ENCODE measurements around the gene S100A7A.

S100A7A gene

DNA sequence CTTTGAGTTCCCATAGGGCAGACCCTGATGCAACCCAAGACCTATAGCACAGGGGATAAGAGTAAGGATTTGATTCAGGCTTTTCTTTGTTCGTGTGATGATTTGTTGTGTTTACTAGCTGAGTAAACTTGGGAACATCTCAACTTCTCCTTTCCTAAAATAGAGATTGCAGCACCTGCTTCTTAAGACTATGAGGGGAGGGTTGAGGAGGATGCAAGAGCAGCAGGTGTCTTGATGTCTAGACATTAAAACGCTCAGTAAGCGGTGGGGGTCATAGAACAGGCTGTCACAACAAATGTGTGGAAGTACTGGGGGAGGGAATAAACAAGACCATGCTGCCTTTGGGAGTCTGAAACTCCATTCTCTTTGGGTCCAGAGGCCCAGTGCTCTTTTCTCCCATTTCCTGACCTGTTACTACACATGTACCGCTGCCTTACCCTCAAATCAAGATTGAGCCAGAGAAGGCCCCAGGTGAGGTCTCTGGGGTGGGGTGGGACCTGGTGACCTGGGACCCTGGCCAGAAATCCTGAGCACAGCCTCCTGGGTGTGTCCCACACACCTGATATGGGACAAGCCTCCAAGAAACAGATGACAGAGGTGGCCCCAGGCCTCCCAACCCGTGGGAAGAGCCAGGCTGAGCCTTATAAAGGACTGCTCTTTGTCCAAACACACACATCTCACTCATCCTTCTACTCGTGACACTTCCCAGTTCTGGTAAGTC is at the start of gene S100A7A:
Gene S100A7A, plus strand, starts transcription at position 671 of the 721 bp plus-strand sequence. CDS start 1,563 bp downstream, outside the sequence.
- no peak for DNase-seq

DNA sequence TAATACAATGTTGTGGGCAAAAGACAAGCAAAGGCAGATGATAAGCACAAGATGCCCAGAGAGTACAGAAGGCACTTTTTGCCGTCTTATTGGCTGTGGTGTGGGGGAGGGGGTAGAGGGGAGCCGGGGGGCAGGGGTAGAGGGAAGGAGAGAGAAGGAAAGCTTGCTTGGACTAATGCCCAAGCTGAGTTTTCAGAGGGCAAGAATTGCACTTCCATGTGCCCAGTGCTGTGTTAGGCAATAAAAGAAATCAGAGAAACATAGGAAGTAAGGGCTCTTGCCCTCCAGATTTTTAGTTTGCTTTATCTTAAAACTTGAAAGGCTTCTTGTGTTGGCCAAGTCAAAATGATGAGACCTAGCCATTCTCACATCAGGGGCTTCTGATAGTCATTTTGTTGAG is 49.2 kb upstream of the S100A7A start:
- no peak for DNase-seq

DNA sequence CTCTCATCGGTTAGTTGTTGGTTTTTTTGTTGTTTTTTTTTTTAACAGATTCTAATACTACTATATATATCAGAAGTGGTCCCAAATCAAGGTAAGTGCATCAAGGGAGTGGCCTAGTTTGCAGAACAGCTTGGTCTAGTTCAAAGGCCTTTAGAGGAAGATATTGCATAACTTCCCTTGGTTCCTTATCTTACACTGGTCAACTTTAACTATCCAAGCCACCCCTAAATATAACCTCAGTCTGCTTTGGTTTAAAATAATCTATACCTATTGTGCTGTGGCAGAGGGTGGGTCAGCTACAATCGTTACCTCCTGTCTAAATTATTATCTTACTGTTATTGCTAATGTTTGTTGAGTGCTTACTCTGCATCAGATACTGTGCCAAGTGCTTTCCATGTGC is 47.8 kb upstream of the S100A7A start:
- no peak for DNase-seq

DNA sequence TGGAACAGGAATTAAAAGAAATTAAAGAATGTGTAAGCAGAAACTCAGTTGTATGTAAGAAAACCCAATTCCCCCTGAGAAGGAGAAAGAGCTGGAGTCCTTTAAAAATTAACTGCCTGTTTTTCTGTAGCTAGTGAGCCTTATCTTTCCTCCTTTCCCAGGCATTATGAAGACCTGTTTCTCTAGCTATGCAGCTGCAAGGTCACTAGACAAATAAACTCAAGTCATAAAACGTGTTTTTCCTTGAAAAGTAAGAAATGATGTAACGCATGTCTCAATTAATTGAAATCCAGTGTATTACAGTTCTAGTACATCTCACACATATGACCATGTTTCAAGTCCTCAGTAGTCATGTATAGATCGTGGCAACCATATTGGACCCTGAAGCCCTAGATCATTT is 46.2 kb upstream of the S100A7A start:
- no peak for DNase-seq

DNA sequence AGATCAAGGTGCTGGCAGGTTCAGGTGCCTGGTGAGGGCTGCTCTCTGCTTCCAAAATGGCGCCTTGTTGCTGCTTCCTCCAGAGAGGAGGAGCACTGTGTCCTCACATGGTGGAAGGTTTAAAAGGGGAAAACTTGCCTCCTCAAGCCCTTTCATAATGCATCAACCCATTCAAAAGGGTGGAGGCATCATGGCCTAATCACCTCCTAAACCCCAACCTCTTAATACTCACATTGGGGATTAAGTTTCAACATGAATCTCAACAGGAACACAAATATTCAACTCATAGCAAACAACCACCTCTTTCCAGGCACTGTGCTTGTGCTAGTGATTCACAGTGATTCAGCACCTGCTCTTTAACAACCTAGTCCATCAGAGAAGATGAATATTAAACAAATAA is 45.1 kb upstream of the S100A7A start:
- DNase-seq, result no peak

DNA sequence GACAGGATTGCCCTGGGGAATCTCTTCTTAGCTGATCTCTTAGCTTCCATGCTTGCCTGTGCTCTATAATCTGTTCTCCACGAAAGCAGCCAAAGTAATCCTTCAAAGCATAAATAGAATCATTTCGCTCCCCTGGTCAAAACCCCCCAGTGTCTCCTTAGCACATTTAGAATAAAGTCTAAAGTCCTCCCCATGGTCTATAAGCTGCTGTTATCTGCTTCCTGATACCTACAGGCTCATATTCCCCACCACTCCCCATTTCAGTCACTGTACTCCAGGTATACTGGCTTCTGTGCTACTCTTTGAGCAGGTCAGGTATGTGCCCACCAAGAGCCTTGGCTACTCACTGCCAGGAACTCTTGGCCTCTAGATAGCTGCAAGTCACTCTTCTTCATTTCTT is 43.7 kb upstream of the S100A7A start:
- DNase-seq, result no peak

DNA sequence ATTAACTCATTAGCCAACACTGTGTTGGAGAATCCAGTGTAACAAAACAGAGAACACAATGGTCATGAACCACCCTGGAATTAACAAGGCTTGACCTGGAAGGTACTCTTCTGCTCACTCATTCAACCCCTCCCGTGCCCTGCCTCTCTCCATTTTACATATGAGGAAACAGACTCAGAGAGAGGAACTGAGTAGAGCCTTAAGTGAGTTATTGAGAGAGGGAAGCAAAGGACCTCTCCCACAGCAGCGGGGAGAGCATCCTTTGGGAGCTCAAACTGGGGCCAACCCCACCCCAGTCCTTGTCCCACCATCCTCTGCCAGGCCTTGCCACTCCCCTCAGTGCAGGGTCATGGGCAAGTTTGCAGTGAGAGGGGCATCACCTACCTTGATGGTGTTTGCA is 42.2 kb upstream of the S100A7A start:
- DNase-seq, result no peak

DNA sequence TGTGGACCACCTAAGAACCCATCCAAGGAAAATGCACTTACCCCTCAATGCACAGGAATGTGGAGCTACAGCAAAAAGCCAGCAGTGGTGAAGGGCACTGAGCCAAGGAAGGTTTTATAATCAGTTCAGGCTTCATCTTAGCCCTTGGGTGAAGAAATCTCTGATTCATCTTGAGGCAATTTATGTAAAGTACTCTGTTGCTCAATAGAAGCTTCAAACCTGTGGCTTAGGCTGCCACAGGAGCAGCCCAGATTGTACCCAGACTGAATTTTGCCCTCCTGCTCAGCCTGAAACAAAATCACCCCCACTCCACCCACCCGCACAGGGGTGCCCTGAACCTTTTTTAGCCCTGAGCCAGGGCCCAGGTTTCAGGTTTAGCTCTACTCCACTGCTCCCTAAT is 40.8 kb upstream of the S100A7A start, which contains the start of gene S100A12:
Gene S100A12, minus strand, starts transcription at position 111 of the 400 bp plus-strand sequence. CDS start 1,029 bp downstream, outside the sequence.
- no peak for DNase-seq

DNA sequence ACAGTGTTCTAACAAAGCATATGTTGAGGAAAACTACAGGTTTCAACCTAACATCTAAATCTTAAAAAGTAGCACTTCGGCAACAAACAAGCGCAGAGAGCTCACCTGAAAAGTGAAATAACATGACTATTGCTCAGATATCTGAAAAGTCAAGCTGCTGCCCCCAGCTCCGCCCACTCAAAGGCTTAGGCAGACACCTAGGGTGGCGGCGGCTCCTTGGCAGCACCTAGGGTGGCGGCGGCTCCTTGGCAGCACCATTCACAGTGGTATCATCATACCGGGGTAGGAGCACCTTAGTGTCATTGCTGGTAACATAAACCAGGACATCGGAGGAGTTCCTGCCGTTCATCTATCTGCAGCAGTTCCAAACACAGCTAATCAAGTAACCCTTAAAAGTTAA is 36.7 kb upstream of the S100A7A start:
- DNase-seq, result no peak

DNA sequence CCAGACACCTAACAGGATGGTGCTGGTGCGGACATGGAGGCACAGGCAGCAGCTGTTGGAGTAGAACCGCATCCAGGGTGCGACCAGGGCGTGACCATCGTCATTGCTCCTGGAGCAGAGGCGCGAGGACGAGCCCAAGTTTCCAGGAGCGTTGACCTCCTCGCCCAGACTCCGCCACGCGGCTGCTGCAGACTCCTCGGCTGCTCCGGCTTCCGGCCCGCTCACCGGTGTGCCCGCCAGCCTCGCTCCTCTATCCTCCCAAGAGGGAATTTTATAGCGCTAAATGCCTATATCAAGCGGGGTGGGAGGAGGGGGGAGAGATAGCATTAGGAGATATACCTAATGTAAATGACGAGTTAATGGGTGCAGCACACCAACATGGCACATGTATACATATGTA is 35.6 kb upstream of the S100A7A start:
- no peak for DNase-seq

DNA sequence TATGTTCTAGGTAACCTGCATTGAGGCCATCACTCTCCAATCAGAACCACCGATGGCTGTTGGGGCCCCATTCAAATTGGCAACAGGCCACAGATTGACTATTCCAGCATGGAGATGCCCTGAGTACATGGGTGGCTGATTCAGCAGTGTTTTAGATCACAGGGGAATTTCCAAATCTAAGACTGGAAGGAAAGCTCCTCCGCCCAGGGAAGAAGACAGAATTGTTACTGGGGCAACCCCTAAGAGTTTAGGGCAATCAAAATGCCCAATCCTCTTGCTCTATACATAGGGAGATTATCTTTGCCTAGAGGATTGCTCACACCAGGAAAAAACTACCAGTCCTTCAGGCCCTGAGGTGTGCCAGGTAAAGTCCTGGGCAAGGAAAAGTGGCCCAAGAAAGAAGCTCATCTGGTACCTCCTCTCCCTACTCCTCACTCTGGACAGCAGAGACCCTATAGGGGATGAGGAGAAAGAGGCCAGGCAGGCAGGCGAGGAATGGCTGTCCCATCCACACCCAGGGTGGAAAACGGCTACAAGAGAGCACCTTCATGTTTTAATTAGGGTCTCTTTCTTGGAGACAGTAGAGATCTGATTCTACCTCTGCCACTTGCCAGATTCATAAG is 31.3 kb upstream of the S100A7A start:
- DNase-seq, result no peak

DNA sequence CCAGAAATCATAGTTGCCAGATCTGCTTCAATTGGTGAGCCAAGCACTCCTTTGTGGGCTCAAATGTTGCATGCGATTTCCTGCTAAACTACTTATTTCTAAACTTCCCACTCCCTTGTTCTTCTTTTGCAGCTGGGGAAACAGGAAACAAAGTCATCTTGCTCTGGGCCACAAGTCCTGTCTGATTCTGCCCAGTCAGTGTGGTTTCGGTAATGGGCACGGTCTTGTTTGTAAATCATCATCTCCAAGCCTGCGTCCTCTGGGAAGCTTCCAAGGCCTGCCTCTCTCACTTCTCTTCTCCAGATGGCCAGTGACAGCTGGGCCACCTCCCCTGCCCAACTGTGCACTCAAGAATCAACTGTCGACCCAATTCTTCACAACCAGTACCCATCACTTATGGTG is 29.8 kb upstream of the S100A7A start:
- no peak for DNase-seq

DNA sequence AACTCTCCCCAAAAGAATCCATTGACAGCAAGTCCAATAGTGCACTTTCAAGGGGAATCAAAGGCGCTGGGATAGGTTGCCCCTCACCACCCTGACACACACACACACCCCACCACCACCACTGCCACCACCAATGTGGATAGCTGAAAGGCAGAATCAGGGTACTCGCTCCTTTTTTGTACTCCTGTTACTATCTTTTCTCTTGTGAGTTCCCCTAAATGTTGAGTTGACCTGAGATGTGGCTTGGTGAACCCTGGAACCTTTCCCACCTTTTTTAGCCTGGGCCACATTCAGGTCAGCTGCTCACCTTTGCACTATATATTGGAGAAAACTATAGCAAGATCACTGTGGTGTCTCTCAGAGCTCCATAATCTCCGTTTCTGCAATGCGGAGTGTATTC is 29.3 kb upstream of the S100A7A start:
- no peak for DNase-seq

DNA sequence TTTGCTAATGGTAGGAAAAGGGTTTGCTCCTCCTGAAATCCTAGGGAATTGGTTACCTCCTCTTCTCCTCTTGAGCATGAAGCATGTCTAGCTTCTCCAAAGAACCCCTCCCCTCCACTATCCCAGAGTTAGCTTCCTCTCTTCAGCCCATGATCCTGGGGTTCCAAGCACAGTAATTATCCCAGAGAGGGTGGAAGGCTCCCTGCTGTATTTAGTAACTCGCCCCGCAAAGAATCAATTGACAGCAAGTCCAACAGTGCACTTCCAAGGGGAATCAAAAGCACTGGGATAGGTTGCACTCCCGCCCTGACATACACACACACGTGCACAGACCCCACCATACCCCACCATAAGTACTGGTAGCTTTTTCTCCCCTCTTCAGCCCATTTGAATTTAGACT is 28.5 kb upstream of the S100A7A start:
- DNase-seq, result no peak

DNA sequence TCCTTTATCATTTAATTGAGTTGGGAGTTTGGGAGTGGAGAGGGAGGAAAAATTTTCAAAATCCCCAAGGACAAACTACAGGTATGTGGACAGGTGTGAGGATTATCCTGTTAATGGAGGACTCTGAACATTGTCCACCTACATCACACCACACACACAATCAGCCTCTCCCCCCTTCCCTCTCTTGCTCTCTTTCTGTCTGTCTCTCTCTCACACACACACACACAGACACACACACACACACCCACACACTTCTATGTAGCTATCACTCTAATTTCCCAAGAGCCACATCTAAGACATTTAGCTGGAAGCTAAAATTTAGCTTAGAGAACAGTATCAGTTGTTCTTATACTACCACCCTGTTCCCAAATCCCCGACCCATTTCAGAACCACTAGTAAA is 26.9 kb upstream of the S100A7A start:
- no peak for DNase-seq

DNA sequence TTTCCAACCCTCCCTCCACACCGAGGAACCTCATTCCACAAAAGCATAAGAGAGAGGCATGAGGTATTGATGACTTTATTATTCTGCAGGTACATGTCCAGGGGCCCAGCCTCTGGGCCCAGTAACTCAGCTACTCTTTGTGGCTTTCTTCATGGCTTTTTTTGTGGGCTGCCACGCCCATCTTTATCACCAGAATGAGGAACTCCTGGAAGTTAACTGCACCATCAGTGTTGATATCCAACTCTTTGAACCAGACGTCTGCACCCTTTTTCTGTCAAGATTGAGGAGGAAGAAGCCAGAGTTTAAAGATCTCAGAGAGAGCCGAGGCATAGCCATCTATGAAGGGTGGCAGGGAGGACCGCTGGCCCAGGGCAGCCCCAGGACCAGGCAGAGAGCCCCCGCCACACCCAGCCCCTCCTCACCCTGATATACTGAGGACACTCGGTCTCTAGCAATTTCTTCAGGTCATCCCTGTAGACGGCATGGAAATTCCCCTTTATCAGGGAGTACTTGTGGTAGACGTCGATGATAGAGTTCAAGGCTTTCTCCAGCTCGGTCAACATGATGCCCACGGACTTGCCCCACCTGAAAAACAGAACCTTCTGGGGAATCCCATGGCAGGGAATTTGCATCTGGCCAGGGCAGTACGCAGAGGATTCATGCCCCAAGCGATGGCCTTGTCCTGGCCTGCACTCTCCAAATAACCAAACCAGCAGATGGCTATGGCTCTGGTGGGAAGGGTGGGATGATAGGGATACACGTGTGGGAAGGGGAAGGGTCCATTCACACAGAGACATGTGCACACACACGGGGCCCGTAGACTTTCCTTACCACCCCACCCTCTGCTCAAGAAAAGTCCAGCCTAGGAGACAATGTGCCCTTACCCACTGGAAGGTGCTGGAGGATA is 26.1 kb upstream of the S100A7A start:
- no peak for DNase-seq

DNA sequence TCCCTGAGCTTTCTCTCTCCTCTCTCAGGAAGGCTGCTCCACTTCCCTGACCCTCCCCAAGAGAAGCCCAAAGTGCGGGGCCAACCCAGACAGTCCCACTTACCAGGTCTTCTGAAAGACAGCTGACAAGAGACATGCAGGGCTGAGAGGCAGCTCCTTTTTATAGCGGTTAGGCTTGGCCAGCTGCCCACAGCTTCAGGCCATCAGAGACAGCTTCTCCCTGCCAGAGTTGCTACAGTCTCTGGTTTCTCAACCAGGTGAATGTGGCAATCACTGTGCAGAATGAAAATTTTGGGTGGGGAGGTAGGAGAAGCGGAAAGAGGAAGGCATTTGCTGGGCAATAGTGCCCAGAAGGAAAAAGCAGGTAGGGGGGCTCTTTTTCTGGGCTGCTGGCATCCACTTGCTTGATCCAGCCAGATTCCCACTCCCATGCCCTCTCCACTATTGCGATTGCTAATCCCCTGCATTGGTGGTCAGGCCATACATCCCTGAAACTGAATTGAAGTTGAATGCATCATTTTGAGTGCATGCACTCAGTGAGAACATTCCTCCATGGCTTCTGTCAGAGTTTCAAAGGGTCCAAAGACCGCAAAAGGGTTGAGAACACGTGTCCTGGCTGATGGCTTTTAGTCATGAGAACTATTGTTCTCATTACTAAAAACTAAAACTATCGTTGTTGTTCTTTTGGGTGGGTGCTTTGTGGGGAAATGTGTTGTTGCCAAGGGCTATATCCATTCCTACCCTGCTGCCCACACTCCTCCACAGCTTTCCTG is 25.2 kb upstream of the S100A7A start, which contains the start of gene S100A8:
Gene S100A8, minus strand, starts transcription at position 136 of the 773 bp plus-strand sequence. CDS start 538 bp downstream, outside the sequence.
- DNase-seq, result no peak

DNA sequence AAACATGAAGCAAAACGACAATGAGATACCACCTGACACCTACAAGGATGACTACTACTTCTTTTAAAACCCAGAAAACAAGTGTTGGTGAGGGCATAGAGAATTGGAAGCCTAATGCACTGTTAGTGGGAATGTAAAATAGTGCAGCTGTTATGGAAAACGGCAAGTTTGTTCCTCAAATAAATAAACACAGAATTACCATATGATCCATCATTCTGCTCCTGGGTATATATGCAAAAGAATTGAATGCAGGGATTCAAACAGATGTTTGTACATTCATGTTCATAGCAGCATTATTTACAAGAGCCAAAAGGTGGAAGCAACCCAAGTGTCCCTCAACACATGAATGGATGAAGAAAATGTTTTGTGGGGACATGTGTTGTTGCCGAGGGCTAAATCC is 24.1 kb upstream of the S100A7A start:
- no peak for DNase-seq

DNA sequence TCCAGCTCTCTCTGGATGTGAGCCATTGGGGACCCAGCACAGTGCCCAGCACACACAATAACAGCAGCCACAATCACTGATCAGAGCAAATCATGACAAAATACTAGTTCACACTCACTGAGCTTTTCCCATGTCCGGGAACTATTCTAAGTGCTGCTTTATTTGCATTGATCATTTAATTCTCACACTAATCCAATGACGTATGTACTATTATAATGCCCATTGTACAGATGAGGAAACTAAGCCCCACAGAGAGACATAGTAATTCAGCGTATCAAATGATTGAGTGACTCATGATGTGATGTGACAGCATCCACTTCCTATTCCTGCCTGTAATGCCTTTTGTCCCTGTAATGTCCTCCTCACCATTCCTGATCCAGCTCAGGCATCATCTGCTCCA is 23.5 kb upstream of the S100A7A start:
- no peak for DNase-seq

DNA sequence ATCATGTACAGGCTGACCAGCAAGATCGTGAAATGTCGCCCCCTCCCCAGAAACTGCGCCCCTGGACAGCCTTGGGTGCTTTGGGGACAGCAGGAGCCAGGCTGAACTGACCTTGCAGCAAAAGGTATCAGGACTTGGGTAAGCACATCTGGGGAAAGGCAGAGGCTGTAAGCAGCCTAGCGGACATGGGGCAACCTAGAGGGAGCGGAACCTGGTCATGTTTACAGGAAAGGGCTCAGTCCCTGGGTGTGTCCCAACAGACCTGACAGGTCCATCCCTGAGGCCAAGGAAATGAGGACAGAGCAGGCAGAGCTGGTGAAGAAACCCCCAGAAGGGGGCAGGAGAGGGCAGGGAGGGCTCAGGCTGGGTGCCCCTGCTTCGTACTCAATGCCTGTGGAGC is 22.4 kb upstream of the S100A7A start:
- DNase-seq, result no peak

DNA sequence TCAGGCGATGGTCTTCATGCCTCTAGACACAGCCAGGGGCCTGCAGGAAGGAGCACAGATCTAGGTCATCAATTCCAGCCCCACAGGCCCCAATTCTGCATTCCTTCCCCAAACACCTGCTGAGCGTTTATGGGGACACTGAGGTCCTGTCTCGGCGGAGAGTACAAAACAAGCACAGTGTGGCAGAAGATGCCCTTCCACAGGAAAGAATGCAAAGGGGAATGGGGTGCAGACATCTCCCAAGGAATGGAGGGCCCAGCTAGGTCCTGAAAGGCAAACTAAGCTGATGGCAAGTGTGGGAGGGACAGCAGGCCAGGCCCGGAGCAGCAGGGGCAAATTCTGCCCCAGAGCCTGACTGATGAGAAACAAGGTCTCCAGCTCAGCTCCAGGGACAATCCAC is 21.9 kb upstream of the S100A7A start:
- no peak for DNase-seq

DNA sequence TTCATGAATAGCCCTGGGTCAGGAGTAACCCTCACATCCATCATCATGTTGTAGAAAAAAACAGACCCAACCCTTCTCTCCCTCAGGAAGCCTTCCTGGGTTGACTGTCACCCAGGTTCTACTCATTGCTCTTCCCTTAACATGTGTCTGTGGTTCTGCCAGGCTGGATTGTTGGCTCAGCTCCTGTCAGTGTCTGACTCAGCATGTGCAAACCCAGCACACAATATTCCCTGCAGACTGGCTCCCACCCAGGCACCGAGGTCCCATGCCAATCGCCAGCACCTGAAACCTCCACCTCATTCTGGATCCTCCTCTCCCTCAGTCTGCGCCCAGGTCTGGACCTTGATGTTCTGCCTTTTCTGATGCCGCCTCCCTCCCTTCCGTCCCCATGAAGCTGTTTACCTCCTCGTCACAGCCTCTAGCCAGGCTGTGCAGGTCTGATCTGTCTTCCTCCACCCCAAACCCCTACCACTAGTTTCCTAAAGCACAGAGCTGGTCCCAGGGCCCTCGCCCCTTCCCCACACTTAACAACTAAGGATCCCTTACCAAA is 21.1 kb upstream of the S100A7A start:
- no peak for DNase-seq
